GM21529 (cell line): ENCODE data around the gene B4GALT3.

Source experiments
- ATAC-seq: cut with Tn5 transposase; IDR thresholded peaks from one replicate; pipeline ENCODE4 v1.9.1; 2021; ENCODE audit not compliant: unreplicated experiment

B4GALT3 gene

DNA sequence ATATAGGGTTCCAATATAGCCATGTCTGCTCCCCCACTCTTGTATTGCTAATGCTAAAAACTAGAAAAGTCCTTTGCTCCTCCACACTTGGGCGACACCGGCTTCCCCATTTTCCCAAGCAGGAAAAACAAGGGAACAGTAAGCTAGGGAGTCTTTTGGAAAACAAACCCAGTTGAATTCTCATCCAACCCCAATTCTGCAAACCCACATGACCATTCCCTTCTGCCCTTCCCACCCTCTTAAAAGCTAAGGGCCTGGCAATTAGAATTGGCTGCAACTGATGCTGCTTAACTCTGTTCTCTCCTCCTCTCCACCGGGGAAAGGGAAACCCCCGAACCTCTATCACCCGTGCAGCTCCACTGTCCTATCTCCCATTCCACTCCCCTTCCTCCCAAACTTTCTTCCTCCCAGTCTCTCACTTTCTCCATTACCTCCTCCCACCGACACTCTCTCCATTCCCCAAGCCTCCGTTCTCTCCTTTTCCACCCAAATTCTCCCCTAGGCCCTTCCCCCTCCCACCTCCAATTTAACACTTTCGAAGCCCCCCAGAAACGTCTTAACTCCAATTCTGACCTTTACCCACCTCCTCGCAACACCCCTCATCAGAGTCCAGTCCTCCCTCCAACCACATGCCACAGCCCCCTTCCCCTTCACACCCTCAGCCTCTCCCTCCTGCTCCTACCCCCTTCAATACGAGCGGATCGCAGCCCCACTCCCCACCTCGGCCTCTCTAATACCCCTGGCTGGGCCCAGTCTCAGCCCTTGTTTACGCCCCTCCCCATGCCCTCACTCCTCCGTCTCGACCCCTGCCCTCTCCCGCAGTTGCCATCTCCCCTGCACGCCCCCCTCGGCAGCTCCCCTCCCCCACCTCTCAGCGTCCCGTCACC lies 45.5 kb downstream of the B4GALT3 start:
- ATAC-seq, result no peak

DNA sequence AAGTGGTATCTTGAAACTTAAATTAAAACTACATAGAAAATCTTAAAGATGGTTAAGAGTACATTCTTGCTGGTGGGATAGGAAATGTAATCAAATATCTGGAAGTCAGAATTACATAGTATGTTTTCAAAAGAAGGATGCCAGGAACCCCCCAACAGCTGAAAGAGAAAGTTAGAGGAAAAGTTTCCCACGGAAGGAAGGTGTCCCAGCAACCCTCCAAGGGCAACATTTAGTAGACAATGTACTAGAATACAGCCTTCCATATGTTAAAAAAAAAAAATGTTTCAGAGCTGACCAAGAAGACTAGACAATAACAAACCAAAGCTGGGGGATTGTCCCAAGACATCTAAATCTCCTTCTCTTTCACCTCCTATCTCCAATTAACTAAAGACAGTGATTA lies 47.0 kb downstream of the B4GALT3 start:
- no peak for ATAC-seq

DNA sequence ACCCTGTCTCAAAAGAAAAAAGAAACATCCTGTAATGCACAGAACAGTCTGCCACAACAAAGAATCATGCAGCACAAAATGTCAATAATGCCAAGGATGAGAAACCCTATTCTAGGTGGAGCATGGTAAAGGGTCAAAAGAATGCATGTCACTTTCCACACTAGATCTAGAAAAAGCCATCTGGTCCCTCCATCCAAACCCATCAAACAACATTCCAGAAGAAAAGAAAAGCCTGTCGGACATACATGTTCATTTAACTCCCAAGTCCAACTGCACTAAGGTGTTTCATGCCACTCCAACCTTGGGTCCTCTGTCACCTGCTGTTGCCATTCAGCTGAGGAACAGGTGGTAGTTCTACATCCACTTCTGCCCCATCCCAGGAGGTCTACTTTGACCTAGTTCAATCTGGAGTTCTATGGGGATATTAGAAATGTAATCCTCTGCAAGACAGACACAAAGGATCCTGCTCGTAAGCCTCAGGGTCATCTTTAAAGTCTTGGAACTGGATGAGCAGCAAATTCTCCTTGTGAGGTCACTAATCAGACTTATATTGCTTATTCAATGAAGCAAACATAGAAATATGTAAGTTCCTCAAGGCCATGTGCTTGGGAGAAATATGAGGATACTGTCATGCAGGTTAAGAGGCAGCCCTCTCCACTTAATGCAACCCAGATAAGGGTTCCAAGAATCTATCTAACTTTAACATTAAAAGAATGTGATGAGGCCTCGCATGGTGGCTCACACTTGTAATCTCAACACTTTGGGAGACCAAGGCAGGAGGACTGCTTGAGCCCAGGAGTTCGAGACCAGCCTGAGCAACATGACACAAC lies 48.5 kb downstream of the B4GALT3 start:
- no peak for ATAC-seq

DNA sequence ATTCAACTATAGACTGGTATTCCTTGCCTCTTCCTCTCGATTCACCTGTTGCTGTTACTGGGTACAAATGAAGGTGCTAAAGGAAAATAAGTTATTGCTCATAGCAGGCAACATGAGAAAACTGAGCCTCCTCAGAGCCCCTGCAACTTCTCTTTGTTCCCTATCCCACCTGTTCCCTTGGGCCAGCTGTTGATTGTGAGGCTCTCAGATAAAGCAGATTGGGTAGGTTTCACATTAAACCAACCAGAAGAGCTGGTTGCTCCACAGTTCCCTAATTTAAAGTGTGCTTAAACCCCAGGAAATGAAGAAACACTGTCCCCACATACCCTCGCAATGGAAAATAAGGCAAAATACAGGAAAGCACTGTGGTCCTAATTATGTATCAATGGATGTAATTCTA lies 49.7 kb downstream of the B4GALT3 start:
- no peak for ATAC-seq

DNA sequence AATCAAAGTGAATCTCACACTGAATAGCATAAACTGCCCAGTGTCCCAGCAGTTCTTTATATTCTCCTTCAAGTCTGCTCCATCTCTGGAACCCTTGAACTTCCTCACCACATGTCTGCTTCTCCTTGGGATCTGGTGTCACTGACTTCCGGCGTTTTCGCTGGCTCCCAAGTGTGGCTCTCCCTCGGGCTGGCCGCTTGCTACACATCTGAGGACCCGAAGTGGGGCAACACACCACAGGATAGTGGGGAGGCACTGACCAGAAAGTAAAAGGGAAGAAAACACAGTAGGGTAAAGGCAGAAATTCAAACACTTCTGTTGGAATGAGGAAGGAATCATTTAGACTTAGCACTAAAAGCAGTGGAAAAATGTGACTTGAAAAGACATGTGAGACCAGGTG lies 54.3 kb downstream of the B4GALT3 start:
- ATAC-seq, result no peak

DNA sequence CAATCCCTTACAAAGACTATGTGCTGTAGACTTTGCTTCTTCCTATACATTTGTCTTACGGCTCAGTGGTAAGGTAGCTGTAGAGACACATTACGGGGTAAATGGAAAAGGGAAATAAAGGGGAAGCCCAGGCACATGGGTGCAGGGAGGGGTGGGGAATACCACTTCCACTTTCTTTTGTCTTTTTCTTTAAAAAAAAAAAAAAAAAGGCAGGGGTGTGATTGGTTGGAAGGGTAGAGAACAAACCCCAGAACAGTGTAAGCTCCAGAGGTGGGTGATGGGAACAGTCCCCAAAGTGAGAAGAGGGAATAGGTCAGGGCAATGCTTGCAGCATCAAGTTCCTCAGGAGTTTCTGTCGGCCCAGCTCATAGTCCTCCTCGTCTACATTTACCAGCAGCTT lies 55.5 kb downstream of the B4GALT3 start:
- ATAC-seq, result no peak
